Esophagus muscularis mucosa (tissue), 4 donors: Measurements from ENCODE around the gene NR2F1-AS1.

Experiments
- CTCF ChIP-seq, 3 experiments: fragments of 200-600 bp in 2 of 3; fragments of 450-650 bp in 1 of 3; sonication (generic) in 2 of 3; IDR thresholded peaks; one replicate each; pipeline ENCODE4 v1.5.1; 2017 to 2019; ENCODE audit warnings: antibody characterized with exemption in 3 of 3, mild to moderate bottlenecking in 2 of 3, moderate library complexity in 1 of 3
- EP300 ChIP-seq: sonication (generic); formaldehyde crosslinking; IDR thresholded peaks from one replicate; pipeline ENCODE4 v1.6.1; 2017; ENCODE audit warnings: antibody characterized with exemption
- POLR2A ChIP-seq: fragments of 450-650 bp; IDR thresholded peaks from one replicate; pipeline ENCODE4 v1.6.1; 2017; ENCODE audit warnings: antibody characterized with exemption, moderate library complexity, mild to moderate bottlenecking, low read depth
- POLR2AphosphoS5 ChIP-seq, 2 donors: sonication (generic); formaldehyde crosslinking; IDR thresholded peaks; one replicate each; pipeline ENCODE4 v1.6.1; 2017; ENCODE audit warnings: antibody characterized with exemption in 2 of 2

GRCh38 chr5:93590493-93590892 lies 9.5 kb upstream of the NR2F1-AS1 start:
- TF ChIP-seq CTCF (IDR thresholded peaks at IDR 0.05) (no peak), POLR2AphosphoS5 (IDR thresholded peaks at IDR 0.05) (no peak), POLR2A (no peak), EP300 (no peak)
